ENCODE data around the gene SLC24A5. TPM values are rescaled to one million over a fixed set of nuclear protein-coding genes. Genes with fewer than 3 reads are reported as not detected.

SLC24A5 gene
- total RNA-seq, 2 experiments from 2014 or later: not detected

DNA sequence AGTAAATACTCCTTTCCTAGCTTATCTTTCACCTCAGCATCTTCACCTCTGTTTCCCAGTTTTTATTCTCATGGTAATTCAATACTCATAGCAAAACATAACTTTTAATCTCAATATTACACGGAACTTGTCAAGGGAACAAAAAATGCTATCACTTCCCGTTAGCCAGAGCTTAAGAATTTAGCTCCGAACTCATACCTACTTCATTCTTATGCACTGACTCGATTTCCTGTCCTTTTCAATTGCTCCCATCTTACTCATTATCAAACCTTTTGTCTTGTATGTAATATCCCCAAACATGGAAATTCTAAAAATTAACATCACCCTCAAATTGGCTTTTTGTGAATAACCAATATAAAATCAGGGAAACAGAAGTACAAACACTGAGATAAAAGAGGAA is 29.1 kb downstream of the SLC24A5 start:
- no peaks in the 10 kb centered on the region for H3K9me3 ChIP-seq (ENCODE audit: low read length)
- CTCF ChIA-PET (ENCODE audit: unreplicated experiment): no interaction called here
- H3K4me2 ChIP-seq (ENCODE audit: low read length): no peak overlapping the region
- no peak for DNase-seq (ENCODE audit: low spot score)
- no peaks in the 10 kb centered on the region for H4K20me1 ChIP-seq (ENCODE audit: insufficient read depth, low read length)
- TF ChIP-seq, protein P1, sequence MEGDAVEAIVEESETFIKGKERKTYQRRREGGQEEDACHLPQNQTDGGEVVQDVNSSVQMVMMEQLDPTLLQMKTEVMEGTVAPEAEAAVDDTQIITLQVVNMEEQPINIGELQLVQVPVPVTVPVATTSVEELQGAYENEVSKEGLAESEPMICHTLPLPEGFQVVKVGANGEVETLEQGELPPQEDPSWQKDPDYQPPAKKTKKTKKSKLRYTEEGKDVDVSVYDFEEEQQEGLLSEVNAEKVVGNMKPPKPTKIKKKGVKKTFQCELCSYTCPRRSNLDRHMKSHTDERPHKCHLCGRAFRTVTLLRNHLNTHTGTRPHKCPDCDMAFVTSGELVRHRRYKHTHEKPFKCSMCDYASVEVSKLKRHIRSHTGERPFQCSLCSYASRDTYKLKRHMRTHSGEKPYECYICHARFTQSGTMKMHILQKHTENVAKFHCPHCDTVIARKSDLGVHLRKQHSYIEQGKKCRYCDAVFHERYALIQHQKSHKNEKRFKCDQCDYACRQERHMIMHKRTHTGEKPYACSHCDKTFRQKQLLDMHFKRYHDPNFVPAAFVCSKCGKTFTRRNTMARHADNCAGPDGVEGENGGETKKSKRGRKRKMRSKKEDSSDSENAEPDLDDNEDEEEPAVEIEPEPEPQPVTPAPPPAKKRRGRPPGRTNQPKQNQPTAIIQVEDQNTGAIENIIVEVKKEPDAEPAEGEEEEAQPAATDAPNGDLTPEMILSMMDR (conservative IDR thresholded peaks at IDR 0.05; ENCODE audit: low read length): no peak
- no peaks in the 10 kb centered on the region for H3K4me1 ChIP-seq (ENCODE audit: insufficient read depth, low read length, poor library complexity, severe bottlenecking)
- peaks cover 86% of the 10 kb centered on the region for H3K36me3 ChIP-seq (ENCODE audit: insufficient read depth, low read length)
- intact Hi-C loops (cut with micrococcal nuclease; ENCODE audit: unreplicated experiment): no loop called here
- no peaks in the 10 kb centered on the region for H3K9me2 ChIP-seq (ENCODE audit: insufficient read depth, low read length)
- H2AFZ ChIP-seq (ENCODE audit: low read length): no peak overlapping the region
- H3K4me3 ChIP-seq (ENCODE audit: low read depth, low read length, poor library complexity, severe bottlenecking): no peak overlapping the region
- no peak overlapping the region for H3K27ac ChIP-seq (ENCODE audit: low read depth, low read length, poor library complexity, severe bottlenecking)
- POLR2A ChIA-PET: interaction anchor here (1.0 kb wide), 1 partner anchor 12 kb away, joined by 4 read pairs; no protein-coding TSS in a partner anchor
- no peaks in the 10 kb centered on the region; the same call in 1 of the 2 replicates for H3K79me2 ChIP-seq (ENCODE audit: insufficient read depth, low read depth, low read length)
- no TSS peak for BruUV-seq (replicated peaks)

DNA sequence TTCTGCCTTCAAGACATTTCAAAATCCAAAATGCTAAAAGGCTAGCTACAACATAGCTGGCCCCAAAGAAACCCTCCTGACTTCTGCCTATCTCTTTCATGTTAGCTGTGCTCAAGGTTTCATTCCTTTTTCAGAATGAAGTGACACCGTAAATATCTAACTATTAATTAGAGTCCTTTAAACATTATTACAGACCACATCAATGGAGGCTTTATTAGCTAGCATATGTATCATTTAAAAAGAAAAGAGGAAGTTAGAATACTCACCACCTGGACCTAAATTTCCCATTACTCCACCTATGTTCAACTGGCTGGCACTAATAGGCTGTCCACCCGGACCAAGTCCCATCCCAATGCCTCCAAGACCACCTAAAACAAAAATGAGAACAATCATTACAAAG is 32.7 kb downstream of the SLC24A5 start:
- TF ChIP-seq, protein P1 (conservative IDR thresholded peaks at IDR 0.05; ENCODE audit: low read length): no peak
- TF ChIP-seq EZH2phosphoT487 (IDR thresholded peaks at IDR 0.05; ENCODE audit: borderline replicate concordance, low read depth, low read length): no peak
- Histone ChIP-seq H4K20me1 (ENCODE audit: insufficient read depth, low read length) (no peaks in the 10 kb centered on the region), H3K9me2 (ENCODE audit: insufficient read depth, low read length) (no peaks in the 10 kb centered on the region; the same call in 1 of the 2 replicates), H3K4me2 (ENCODE audit: low read length) (no peak overlapping the region), H3K4me1 (ENCODE audit: insufficient read depth, low read length, poor library complexity, severe bottlenecking) (no peaks in the 10 kb centered on the region), H3K27ac (ENCODE audit: low read depth, low read length, poor library complexity, severe bottlenecking) (no peak overlapping the region), H3K9me3 (ENCODE audit: low read length) (no peaks in the 10 kb centered on the region), H3K36me3 (ENCODE audit: insufficient read depth, low read length) (peaks cover 83% of the 10 kb centered on the region), H3K79me2 (ENCODE audit: insufficient read depth, low read depth, low read length) (no peaks in the 10 kb centered on the region; the same call in 1 of the 2 replicates), H3K4me3 (ENCODE audit: low read depth, low read length, poor library complexity, severe bottlenecking) (no peak overlapping the region), H2AFZ (ENCODE audit: low read length) (no peak overlapping the region)
- no TSS peak for BruUV-seq (replicated peaks)
- CTCF ChIA-PET (ENCODE audit: unreplicated experiment): no interaction called here
- intact Hi-C loops (cut with micrococcal nuclease; ENCODE audit: unreplicated experiment): no loop called here
- POLR2A ChIA-PET: no interaction called here
- DNase-seq (ENCODE audit: low spot score): no peak

DNA sequence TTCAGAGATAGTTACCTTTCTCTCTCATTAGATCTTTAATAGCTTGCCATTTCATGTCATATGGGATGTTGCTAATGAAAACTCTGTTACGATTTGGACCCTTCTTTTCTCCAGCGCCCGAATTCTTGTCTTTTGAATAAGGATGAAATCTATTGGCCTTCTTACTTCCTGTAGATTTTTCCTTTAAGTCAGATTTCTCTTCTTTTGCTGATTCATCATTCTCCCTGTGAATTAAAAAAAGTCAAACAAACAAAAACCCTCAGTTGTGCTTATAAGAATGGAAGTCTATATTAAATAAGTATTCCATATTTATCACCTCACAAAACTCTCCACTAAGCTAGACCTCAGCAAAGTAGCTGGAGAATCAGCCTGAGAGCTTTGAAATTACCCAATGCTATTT is 47.8 kb downstream of the SLC24A5 start:
- BruUV-seq (replicated peaks): no TSS peak
- H2AFZ ChIP-seq (ENCODE audit: low read length): no peak overlapping the region
- CTCF ChIA-PET (ENCODE audit: unreplicated experiment): no interaction called here
- H4K20me1 ChIP-seq (ENCODE audit: insufficient read depth, low read length): no peaks in the 10 kb centered on the region; the same call in 1 of the 2 replicates
- no peak for TF ChIP-seq EZH2phosphoT487 (IDR thresholded peaks at IDR 0.05; ENCODE audit: borderline replicate concordance, low read depth, low read length)
- TF ChIP-seq, protein P1 (conservative IDR thresholded peaks at IDR 0.05; ENCODE audit: low read length): no peak
- H3K9me2 ChIP-seq (ENCODE audit: insufficient read depth, low read length): no peaks in the 10 kb centered on the region
- peaks cover 8% of the 10 kb centered on the region; the same call in 1 of the 2 replicates for H3K9me3 ChIP-seq (ENCODE audit: low read length)
- DNase-seq (ENCODE audit: low spot score): no peak
- intact Hi-C loops (cut with micrococcal nuclease; ENCODE audit: unreplicated experiment): no loop called here
- peaks cover 79% of the 10 kb centered on the region for H3K79me2 ChIP-seq (ENCODE audit: insufficient read depth, low read depth, low read length)
- H3K4me3 ChIP-seq (ENCODE audit: low read depth, low read length, poor library complexity, severe bottlenecking): no peak overlapping the region
- POLR2A ChIA-PET: interaction anchor here (1.0 kb wide), 1 partner anchor 18 kb away, joined by 3 read pairs; no protein-coding TSS in a partner anchor
- peaks cover 70% of the 10 kb centered on the region for H3K36me3 ChIP-seq (ENCODE audit: insufficient read depth, low read length)
- no peak overlapping the region for H3K27ac ChIP-seq (ENCODE audit: low read depth, low read length, poor library complexity, severe bottlenecking)
- H3K4me1 ChIP-seq (ENCODE audit: insufficient read depth, low read length, poor library complexity, severe bottlenecking): peaks cover 15% of the 10 kb centered on the region
- H3K4me2 ChIP-seq (ENCODE audit: low read length): no peak overlapping the region

Measured in OCI-LY7 (cell line).